ENCODE results near the gene CCL20. TPM values are rescaled to one million over a fixed set of nuclear protein-coding genes. Genes with fewer than 3 reads are reported as not detected.

The CCL20 gene
- total and polyA plus RNA-seq, 2 donors (not counting 3 experiments of a cell fraction or from before 2014, with no cell fraction given): 0.32 TPM; not detected in 1

DNA sequence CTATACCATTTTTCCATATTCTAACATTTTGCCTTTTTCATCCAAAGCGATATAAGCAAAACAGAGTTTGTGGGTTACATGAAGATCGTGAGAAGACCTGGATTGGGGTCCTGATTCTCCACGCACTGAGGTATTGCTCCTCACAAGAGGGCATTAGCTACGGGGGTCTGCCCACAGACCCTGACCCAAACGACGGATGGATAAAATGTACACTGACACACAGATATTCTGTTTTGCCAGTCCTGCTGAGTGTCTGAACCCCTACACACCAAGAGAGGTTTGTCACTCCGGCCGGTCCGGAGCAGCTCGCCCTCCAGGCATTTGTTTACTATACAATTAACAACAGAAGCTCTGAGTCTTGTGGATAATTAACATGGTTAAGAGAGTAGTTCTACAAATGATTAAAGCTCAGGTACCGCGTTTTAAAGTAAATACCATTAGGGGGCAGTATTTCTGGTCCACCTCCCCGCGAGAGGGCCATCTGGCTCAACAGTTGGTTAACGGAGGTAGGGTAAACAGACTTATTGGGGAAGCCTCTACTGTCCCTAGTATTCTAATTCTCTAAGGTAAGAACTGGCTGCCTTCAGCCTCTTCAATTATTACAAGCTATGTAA is 39.5 kb upstream of the CCL20 start:
- no peak for FAIRE-seq
- CTCF ChIA-PET: interaction anchor here (0.6 to 4.0 kb wide), 19 partner anchors 8 to 364 kb away, joined by 3 to 69 read pairs (median 4); partner anchors contain the start of gene DAW1
- dilution Hi-C loops (cut with MboI; ENCODE audit: extremely low pct_ligation_motif_present, low sequenced_read_pairs): no loop called here

More for the DNA sequence above, 39.5 kb upstream of the CCL20 start:
- Histone ChIP-seq H3K27me3 (ENCODE audit: control insufficient read depth in 2 of 2, insufficient read depth in 2 of 2, low read length in 2 of 2) (no peaks in the 10 kb centered on the region), H3K4me1 (ENCODE audit: control insufficient read depth, extremely low read depth, insufficient read depth, low read length) (no peaks in the 10 kb centered on the region), H4K20me1 (replicated peaks; ENCODE audit: control insufficient read depth, extremely low read depth, insufficient read depth, low read length) (no peaks in the 10 kb centered on the region), H3K79me2 (ENCODE audit: control insufficient read depth, insufficient read depth, low read length) (no peaks in the 10 kb centered on the region), H3K36me3 (ENCODE audit: control insufficient read depth in 2 of 2, extremely low read depth in 1 of 2, insufficient read depth in 2 of 2, low read length in 2 of 2) (no peaks in the 10 kb centered on the region), H3K4me3 (replicated peaks in 1 of 3; ENCODE audit: insufficient read depth in 1 of 3, low read depth in 1 of 3, low read length in 3 of 3) (no peak overlapping the region), H3K9me3 (replicated peaks; ENCODE audit: control insufficient read depth, insufficient read depth, low read length) (no peaks in the 10 kb centered on the region), H3K9me1 (replicated peaks; ENCODE audit: control insufficient read depth, extremely low read depth, insufficient read depth, low read length) (no peaks in the 10 kb centered on the region), H3K9ac (replicated peaks; ENCODE audit: extremely low read depth, insufficient read depth, low read length) (no peak overlapping the region), H3K4me2 (ENCODE audit: insufficient read depth, low read length) (no peak overlapping the region), H2AFZ (ENCODE audit: low read depth, low read length) (peak overlapping the region; percentile 12), H3K27ac (ENCODE audit: insufficient read depth, low read depth, low read length) (no peak overlapping the region)
- POLR2A ChIA-PET: no interaction called here
- TF ChIP-seq, protein P1, sequence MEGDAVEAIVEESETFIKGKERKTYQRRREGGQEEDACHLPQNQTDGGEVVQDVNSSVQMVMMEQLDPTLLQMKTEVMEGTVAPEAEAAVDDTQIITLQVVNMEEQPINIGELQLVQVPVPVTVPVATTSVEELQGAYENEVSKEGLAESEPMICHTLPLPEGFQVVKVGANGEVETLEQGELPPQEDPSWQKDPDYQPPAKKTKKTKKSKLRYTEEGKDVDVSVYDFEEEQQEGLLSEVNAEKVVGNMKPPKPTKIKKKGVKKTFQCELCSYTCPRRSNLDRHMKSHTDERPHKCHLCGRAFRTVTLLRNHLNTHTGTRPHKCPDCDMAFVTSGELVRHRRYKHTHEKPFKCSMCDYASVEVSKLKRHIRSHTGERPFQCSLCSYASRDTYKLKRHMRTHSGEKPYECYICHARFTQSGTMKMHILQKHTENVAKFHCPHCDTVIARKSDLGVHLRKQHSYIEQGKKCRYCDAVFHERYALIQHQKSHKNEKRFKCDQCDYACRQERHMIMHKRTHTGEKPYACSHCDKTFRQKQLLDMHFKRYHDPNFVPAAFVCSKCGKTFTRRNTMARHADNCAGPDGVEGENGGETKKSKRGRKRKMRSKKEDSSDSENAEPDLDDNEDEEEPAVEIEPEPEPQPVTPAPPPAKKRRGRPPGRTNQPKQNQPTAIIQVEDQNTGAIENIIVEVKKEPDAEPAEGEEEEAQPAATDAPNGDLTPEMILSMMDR (IDR thresholded peaks at IDR 0.05; ENCODE audit: extremely low read depth in 1 of 2, insufficient read depth in 1 of 2, low read depth in 1 of 2, low read length in 2 of 2): peak; percentile 25 to 31
- TF ChIP-seq MYC (IDR thresholded peaks at IDR 0.05; ENCODE audit: low read depth, low read length): no peak
- no TSS peak for BruUV-seq (replicated peaks)
- peak; percentile 22 for DNase-seq (ENCODE audit: low read depth, low spot score)
- intact Hi-C loops (cut with micrococcal nuclease): loop anchor here (1.0 to 2.0 kb wide), 3 partner anchors 45 to 110 kb away; no protein-coding TSS in a partner anchor
